ENCODE results near the gene HOXA10. TPM values are rescaled to one million over a fixed set of nuclear protein-coding genes. Genes with fewer than 3 reads are reported as not detected.

The HOXA10 gene
- total RNA-seq, 6 experiments from 2014 or later = 38.9 to 43.5 (median 41.1) TPM

DNA sequence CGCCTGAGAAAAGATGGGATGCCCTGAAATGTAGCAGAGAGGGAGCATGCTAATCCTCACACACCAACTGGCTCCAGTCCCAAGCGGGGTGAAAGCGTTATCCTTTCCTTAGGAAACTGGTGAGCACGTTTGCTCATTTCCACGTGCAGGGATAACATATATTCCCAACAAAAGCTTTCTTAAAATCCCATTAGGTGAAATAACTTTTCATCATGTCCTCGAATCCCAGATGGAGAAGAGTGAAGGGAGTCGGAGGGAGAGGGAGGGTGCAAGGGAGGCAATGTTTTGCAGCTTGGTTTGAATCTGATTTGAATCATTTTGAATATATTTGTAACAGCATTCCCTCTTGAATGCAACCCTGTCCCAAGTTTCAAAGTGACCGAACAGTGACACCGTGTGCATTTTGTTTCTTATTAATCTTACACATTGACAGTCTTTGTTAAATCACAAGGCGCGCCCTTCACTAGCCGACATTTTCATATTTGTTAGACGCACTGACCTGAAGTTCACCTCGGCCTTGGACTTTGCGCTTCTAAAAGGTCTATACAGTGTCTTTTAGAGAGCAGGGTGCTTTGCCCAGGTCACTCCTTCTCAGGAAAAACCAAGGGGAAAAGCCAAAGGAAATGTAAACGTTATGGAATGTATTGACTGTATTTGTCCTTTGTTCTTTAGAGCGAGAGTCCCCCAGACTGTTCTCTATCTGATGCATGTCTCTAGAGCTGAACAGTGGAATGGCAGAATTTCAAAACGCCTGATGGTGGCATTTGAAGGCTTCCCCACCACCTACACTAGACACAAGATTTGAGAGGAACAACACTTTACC is 40.5 kb downstream of the HOXA10 start:
- H3K9me3 Mint-ChIP-seq = no peaks in the 10 kb centered on the region
- DNase-seq = no peak
- peaks cover 34% of the 10 kb centered on the region for H3K4me1 Mint-ChIP-seq (ENCODE audit: low read depth)
- peak overlapping the region; percentile 44; the same call in 1 of the 2 replicates for H3K27ac Mint-ChIP-seq
- H3K4me3 Mint-ChIP-seq = no peak overlapping the region
- no peaks in the 10 kb centered on the region; the same call in none of the 2 replicates for H3K27me3 Mint-ChIP-seq (ENCODE audit: insufficient read depth)
- H3K36me3 Mint-ChIP-seq (ENCODE audit: low read depth) = peaks cover 14% of the 10 kb centered on the region
- TF ChIP-seq, protein P1, sequence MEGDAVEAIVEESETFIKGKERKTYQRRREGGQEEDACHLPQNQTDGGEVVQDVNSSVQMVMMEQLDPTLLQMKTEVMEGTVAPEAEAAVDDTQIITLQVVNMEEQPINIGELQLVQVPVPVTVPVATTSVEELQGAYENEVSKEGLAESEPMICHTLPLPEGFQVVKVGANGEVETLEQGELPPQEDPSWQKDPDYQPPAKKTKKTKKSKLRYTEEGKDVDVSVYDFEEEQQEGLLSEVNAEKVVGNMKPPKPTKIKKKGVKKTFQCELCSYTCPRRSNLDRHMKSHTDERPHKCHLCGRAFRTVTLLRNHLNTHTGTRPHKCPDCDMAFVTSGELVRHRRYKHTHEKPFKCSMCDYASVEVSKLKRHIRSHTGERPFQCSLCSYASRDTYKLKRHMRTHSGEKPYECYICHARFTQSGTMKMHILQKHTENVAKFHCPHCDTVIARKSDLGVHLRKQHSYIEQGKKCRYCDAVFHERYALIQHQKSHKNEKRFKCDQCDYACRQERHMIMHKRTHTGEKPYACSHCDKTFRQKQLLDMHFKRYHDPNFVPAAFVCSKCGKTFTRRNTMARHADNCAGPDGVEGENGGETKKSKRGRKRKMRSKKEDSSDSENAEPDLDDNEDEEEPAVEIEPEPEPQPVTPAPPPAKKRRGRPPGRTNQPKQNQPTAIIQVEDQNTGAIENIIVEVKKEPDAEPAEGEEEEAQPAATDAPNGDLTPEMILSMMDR (IDR thresholded peaks at IDR 0.05) = no peak

DNA sequence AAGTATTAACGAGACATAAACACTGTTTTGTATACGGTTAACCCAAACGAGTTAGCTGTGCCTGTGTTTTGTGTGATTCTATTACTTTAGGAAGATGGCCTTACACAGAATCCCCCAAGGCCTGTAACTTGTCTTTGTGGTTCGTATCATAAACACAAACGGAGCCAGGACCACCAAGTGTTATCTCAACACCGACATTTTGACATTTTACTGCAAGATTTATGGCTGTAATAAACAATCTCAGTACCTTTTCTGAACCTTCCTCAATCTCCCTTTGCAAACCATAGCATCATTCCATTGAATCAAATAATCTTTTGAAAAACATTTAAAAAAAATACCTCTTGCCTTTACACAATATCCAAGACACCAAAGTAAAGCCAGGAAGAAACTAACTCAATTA is 41.1 kb downstream of the HOXA10 start:
- Mint-ChIP-seq H3K27me3 (ENCODE audit: insufficient read depth) (peaks cover 2% of the 10 kb centered on the region), H3K9me3 (no peaks in the 10 kb centered on the region), H3K27ac (no peak overlapping the region), H3K4me1 (ENCODE audit: low read depth) (peaks cover 34% of the 10 kb centered on the region), H3K4me3 (no peak overlapping the region), H3K36me3 (ENCODE audit: low read depth) (peaks cover 17% of the 10 kb centered on the region)
- TF ChIP-seq, protein P1 (IDR thresholded peaks at IDR 0.05) = no peak
- no peak for DNase-seq

DNA sequence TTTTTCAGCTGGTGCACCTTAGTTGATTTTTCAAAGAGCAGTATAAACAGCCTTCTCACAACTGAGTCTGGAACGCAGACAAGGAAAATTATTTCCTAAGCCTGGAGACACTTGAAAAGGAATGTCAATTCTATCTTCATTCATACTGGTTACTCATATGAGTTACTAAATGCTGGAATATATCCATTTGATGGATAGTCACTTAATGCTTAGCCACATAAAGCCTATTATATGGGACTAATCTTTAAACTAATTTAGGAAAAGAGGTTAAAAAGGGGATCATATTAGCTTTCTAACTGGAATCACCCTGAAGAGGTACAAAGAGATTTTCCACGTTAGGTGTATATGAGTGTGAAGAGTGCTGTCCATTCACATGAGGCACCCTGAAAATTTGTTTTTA is 41.9 kb downstream of the HOXA10 start:
- peaks cover 8% of the 10 kb centered on the region for H3K27me3 Mint-ChIP-seq (ENCODE audit: insufficient read depth)
- no peak overlapping the region for H3K27ac Mint-ChIP-seq
- peaks cover 34% of the 10 kb centered on the region for H3K4me1 Mint-ChIP-seq (ENCODE audit: low read depth)
- DNase-seq = no peak
- H3K4me3 Mint-ChIP-seq = no peak overlapping the region; the same call in 1 of the 2 replicates
- no peaks in the 10 kb centered on the region for H3K9me3 Mint-ChIP-seq
- peaks cover 17% of the 10 kb centered on the region for H3K36me3 Mint-ChIP-seq (ENCODE audit: low read depth)
- TF ChIP-seq, protein P1 (IDR thresholded peaks at IDR 0.05) = no peak

DNA sequence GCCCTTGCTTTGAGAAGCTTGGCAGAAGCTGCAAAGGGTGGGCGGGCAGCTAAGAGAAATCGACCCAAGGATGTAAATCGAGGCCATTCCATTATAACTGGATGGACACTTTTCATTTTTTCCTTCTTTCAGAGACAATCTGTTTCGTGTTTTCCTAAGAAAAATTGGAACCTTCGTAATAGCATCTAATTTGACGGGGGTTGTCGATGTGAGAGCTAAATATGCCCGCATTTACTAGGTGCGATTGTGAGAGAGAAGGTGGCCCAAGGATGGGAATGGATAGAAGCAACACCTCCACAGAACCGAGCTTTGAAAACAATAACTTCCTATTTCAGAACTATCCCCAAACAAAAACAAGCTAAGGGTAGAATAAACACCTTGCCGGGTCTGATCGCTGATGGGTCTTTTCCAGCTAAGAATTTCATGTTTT is 42.7 kb downstream of the HOXA10 start:
- no peaks in the 10 kb centered on the region for H3K9me3 Mint-ChIP-seq
- peaks cover 34% of the 10 kb centered on the region for H3K4me1 Mint-ChIP-seq (ENCODE audit: low read depth)
- H3K36me3 Mint-ChIP-seq (ENCODE audit: low read depth) = peaks cover 17% of the 10 kb centered on the region
- H3K4me3 Mint-ChIP-seq = peak overlapping the region; percentile 85
- TF ChIP-seq, protein P1 (IDR thresholded peaks at IDR 0.05) = no peak
- H3K27me3 Mint-ChIP-seq (ENCODE audit: insufficient read depth) = peaks cover 9% of the 10 kb centered on the region
- H3K27ac Mint-ChIP-seq = peak overlapping the region; percentile 52
- DNase-seq = no peak

DNA sequence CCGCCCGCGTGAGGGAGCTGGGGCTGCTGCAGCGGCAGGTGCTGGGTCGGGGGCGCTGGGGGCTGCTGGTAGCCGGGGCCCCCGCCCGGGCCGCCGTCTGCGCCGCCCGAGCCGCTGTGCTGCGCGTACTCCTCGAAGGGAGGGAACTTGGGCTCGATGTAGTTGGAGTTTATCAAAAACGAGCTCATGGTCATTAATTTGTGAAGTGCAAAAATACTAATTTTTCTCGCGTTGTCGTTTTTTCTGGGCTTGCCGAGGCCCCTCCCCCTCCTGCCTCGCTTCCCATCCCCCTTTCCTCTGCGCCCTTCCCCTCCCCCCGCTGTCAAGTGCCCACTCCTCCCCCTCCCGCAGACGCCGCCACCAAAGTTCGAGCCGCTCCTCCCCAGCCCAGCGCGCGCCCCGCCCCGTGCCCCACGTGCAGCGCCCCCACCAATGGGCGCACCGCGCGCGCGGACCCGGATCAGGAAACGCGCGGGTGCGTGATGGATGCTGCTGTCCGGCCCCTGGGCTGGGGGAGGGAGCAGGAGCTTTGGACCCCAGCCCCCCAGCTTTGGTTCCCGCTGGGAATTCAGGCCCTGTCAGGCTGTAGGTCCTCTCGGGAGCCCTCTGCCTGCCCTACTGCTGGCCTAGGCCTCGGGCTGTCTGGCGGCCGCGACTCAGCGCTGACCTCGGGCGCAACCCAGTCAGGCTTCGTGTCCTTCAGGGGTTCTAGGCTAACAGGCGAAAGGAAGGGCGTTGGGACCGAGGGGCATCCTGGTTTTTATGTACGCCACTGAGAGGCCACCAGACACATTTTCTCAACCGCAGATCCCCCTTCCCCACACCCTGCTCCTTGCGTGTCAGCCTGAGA is 43.4 kb downstream of the HOXA10 start, which contains the start of gene HOXA4:
Gene HOXA4 (minus strand): TSS at position 218 of the 850 bp plus-strand sequence. CDS start 24 bp downstream, at position 194.
- peak within 1 kb of the TSS; percentile 85 for H3K4me3 Mint-ChIP-seq

More for the DNA sequence above, 43.4 kb downstream of the HOXA10 start, which contains the start of gene HOXA4:
- peak; percentile 77 for DNase-seq
- H3K4me1 Mint-ChIP-seq (ENCODE audit: low read depth) = peaks cover 28% of the 10 kb centered on the region
- H3K9me3 Mint-ChIP-seq = no peaks in the 10 kb centered on the region
- TF ChIP-seq, protein P1 (IDR thresholded peaks at IDR 0.05) = no peak
- peak within 1 kb of the TSS; percentile 52 for H3K27ac Mint-ChIP-seq
- H3K36me3 Mint-ChIP-seq (ENCODE audit: low read depth) = peaks cover 11% of the 10 kb centered on the region
- peaks cover 11% of the 10 kb centered on the region for H3K27me3 Mint-ChIP-seq (ENCODE audit: insufficient read depth)

All from HFFc6 (cell line).